Mucosa of descending colon (tissue), 3 donors: Measurements from ENCODE around the gene TMEM62. TPM values are rescaled to one million over a fixed set of nuclear protein-coding genes. Genes with fewer than 3 reads are reported as not detected.
A peak's percentile ranks its signal among the peaks of the same experiment; 100 is the strongest.

ENCODE experiments used
- ATAC-seq: fragments of 200-7000 bp; cut with Tn5 transposase; one replicate; pipeline ENCODE4 v1.9.1; 2020; ENCODE audit warnings: mild to moderate bottlenecking, moderate library complexity
- DNase-seq, 3 donors: peaks; one replicate each; pipeline ENCODE4 v3.0.0-alpha.2; 2020
- H3K36me3 ChIP-seq: fragments of 200-600 bp; one replicate; pipeline ENCODE4 v1.8.0; 2021; ENCODE audit warnings: low read depth, mild to moderate bottlenecking
- H3K4me1 ChIP-seq: fragments of 200-600 bp; one replicate; pipeline ENCODE4 v1.8.0; 2021; ENCODE audit warnings: low read depth, mild to moderate bottlenecking
- H3K4me3 ChIP-seq: fragments of 200-600 bp; one replicate; pipeline ENCODE4 v1.8.0; 2021; ENCODE audit warnings: mild to moderate bottlenecking
- H3K9me3 ChIP-seq: fragments of 200-600 bp; one replicate; pipeline ENCODE4 v1.8.0; 2021; ENCODE audit warnings: mild to moderate bottlenecking
- intact Hi-C, 2 donors: fragments of 100-400 bp; cut with DNase I in 1 of 2; cut with micrococcal nuclease in 1 of 2; formaldehyde crosslinking; loops; one replicate each; pipeline versions ENCODE4 v1.11.0 to v1.11.1; 2022; cut with DNase I, micrococcal nuclease
- total RNA-seq, 3 donors: library from RNA; stranded (reverse); fragmentation: NEBNext Ultra II Directional in 2 of 3; extraction: Animal tissue kit (Norgen Biotek cat#: 25700) in 2 of 3; gene quantifications; one replicate each; pipeline versions ENCODE4 v1.2.1 to v1.2.4, GENCODE V29; 2021 to 2023
- TF ChIP-seq, protein P1 (sequence below): fragments of 200-600 bp; IDR thresholded peaks from one replicate; pipeline ENCODE4 v1.8.0; 2022; ENCODE audit warnings: antibody characterized with exemption, mild to moderate bottlenecking
- donor health status: DM: no; HTN: no; CAD: no; lungs with moderate emphysema.
- donor health status: DM: no; HTN: no; CAD: no.
- donor health status: DM: no; HTN: yes; CAD: no.

TMEM62 gene
- total RNA-seq, 3 donors from 2014 or later, result 26.8 to 43.7 (median 34.9) TPM

DNA sequence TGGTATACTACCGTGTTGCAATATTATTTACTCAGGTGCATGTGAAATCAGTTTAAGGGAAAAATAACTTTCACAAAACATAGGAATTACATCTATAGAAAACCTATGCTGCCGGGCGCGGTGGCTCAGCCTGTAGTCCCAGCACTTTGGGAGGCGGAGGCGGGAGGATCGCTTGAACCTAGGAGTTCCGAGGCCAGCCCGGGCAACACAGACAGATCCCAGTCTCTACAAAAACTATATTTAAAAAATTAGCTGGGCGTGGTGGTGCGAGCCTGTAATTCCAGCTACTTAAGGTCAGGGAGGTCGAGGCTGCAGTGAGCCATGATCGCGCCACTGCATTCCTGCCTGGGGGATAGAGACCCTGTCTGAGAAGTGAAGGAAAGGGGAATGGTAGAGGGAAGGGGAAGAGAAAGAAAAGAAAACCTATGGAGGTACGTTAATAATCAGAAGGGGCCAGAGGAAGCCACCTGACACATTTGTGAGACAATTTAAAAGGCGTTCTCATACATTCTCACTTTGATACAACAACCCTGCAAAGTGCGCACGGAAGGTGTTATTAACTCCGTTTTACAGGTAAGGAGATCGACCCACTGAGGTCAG is 456 bp upstream of the TMEM62 start:
- TF ChIP-seq, protein P1, sequence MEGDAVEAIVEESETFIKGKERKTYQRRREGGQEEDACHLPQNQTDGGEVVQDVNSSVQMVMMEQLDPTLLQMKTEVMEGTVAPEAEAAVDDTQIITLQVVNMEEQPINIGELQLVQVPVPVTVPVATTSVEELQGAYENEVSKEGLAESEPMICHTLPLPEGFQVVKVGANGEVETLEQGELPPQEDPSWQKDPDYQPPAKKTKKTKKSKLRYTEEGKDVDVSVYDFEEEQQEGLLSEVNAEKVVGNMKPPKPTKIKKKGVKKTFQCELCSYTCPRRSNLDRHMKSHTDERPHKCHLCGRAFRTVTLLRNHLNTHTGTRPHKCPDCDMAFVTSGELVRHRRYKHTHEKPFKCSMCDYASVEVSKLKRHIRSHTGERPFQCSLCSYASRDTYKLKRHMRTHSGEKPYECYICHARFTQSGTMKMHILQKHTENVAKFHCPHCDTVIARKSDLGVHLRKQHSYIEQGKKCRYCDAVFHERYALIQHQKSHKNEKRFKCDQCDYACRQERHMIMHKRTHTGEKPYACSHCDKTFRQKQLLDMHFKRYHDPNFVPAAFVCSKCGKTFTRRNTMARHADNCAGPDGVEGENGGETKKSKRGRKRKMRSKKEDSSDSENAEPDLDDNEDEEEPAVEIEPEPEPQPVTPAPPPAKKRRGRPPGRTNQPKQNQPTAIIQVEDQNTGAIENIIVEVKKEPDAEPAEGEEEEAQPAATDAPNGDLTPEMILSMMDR, result no peak
- Histone ChIP-seq H3K4me1 (peaks cover 16% of the 10 kb centered on the region), H3K4me3 (peak overlapping the region; percentile 80), H3K36me3 (peaks cover 3% of the 10 kb centered on the region), H3K9me3 (no peaks in the 10 kb centered on the region)
- intact Hi-C loops, result no loop called here
- peak; percentile 57 to 67 (median 63) for DNase-seq
- peak; percentile 15 for ATAC-seq

DNA sequence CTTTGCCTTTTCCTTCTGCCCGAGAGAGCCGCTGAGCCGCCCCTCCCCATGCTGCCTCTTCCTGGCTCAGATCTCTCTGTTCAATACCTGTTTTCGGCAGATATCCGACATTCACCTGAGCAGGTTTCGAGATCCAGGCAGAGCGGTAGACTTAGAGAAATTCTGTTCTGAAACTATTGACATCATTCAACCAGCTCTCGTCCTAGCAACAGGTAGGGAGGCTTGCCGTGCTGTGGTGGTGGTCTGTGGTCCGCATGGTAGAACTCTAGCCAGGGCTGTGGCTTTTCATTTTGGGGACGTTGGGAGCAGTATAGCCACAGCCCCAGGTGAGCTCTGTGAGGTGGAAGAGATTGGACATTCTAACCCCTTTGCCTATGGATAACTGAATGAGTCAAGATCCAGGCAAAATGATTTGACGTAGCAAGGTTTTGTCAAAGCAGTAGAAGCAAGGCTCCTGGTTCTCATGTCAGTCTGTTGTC is 810 bp downstream of the TMEM62 start:
- no peaks in the 10 kb centered on the region for H3K9me3 ChIP-seq
- TF ChIP-seq, protein P1, result no peak
- ATAC-seq (no peak), DNase-seq (no peak)
- H3K4me3 ChIP-seq, result peak overlapping the region; percentile 80
- H3K4me1 ChIP-seq, result peaks cover 16% of the 10 kb centered on the region
- intact Hi-C loops, result no loop called here
- H3K36me3 ChIP-seq, result peaks cover 10% of the 10 kb centered on the region

DNA sequence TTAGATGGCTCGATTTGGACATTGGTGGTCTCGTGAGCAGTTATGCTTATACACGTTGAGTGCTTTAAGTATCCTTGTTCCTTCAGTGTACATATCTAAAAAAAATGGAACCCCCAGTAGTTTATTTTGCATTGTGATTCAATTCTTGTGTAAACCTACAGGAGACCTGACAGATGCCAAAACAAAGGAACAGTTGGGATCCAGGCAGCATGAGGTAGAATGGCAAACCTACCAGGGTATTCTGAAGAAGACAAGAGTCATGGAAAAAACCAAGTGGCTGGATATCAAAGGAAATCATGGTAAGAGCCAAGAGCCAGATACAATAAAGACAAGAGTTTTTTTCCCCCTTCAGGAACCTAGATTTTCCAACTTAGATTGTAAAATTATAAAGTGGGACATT is 2.0 kb downstream of the TMEM62 start:
- TF ChIP-seq, protein P1, result no peak
- intact Hi-C loops, result no loop called here
- ATAC-seq, result no peak

DNA sequence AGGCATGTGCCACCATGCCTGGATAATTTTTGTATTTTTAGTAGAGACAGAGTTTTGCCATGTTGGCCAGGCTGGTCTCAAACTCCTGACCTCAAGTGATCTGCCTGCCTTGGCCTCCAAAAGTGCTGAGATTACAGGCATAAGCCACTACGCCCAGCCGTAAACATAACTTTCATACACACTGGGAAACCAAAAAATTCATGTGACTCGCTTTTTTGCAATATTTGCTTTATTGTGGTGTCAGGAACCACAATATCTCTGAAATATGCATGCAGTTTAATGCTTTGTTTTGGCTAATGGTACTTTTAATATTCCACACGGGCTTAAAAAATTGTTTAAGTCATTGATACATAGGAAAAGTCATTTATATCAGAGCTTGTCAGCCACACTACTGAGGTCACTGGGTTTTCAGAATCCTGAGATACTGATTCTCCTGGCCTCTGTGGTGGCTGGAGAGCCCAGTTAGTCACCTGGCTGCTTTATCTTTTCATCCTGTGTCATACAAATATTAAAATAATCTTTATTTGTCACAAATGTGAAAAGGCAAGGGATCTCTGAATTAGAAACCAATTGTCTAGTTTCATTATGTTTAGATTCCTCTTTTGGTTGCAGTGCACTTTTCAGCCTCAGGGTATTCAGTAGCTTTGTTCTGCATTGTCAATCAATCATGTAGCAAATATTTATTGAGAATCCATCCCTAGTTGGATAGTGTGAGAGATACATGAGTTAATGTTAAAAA is 10.0 kb downstream of the TMEM62 start:
- no peaks in the 10 kb centered on the region for H3K9me3 ChIP-seq
- intact Hi-C loops, result loop anchor here in 1 of 2 donors (10.0 kb wide), 1 partner anchor 59 kb away; no protein-coding TSS in a partner anchor
- H3K36me3 ChIP-seq, result peaks cover 12% of the 10 kb centered on the region
- no peaks in the 10 kb centered on the region for H3K4me1 ChIP-seq
- TF ChIP-seq, protein P1, result no peak
- DNase-seq (no peak), ATAC-seq (no peak)
- H3K4me3 ChIP-seq, result no peak overlapping the region

More for the DNA sequence above, 2.0 kb downstream of the TMEM62 start:
- H3K36me3 ChIP-seq, result peaks cover 15% of the 10 kb centered on the region
- peaks cover 16% of the 10 kb centered on the region for H3K4me1 ChIP-seq
- H3K4me3 ChIP-seq, result no peak overlapping the region
- H3K9me3 ChIP-seq, result no peaks in the 10 kb centered on the region
- no peak for DNase-seq

DNA sequence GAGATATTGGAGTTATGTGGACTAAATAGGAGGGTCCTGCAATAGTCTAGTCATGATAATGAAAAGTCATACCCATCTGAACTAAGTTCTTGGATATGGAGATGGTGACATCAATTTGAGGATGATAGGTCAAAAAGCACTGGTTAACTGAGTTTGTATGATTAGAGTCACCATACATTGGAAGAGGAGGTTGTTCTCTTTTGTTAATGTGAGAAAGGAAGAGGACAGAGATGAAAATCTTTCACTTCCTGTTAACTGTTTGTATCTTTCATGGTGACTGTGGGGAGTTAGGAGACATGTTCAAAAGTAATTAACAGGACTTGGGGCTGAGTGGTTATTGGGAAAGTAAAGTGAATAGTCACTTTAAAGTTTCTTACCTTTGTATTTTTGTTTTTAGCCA is 11.1 kb downstream of the TMEM62 start:
- H3K36me3 ChIP-seq, result peaks cover 9% of the 10 kb centered on the region
- TF ChIP-seq, protein P1, result no peak
- H3K4me3 ChIP-seq, result no peak overlapping the region
- intact Hi-C loops, result loop anchor here in 1 of 2 donors (10.0 kb wide), 1 partner anchor 60 kb away; no protein-coding TSS in a partner anchor
- DNase-seq, result no peak
- ATAC-seq, result no peak
- H3K4me1 ChIP-seq, result no peaks in the 10 kb centered on the region
- H3K9me3 ChIP-seq, result no peaks in the 10 kb centered on the region
